Immature natural killer cell (primary cell): ENCODE results near the gene FAT4. TPM values are rescaled to one million over a fixed set of nuclear protein-coding genes. Genes with fewer than 3 reads are reported as not detected.

Source experiments
- DNase-seq, 3 donors: peaks; one replicate each; pipeline ENCODE4 v3.0.0; 2022; ENCODE audit warnings: mixed read lengths in 1 of 3
- H3K27ac Mint-ChIP-seq, 6 donors: one replicate each; pipeline ENCODE4 v1.8.0; 2020; ENCODE audit warnings: mixed read lengths in 6 of 6, mild to moderate bottlenecking in 5 of 6, inconsistent platforms in 4 of 6, moderate library complexity in 3 of 6
- H3K27me3 Mint-ChIP-seq, 3 donors: one replicate each; pipeline ENCODE4 v1.8.0; 2020 to 2021; ENCODE audit warnings: low read depth in 3 of 3, mild to moderate bottlenecking in 3 of 3, mixed read lengths in 3 of 3, moderate library complexity in 3 of 3, inconsistent platforms in 1 of 3
- H3K36me3 Mint-ChIP-seq, 3 donors: one replicate each; pipeline ENCODE4 v1.8.0; 2020; ENCODE audit warnings: mixed read lengths in 3 of 3, inconsistent platforms in 2 of 3, mild to moderate bottlenecking in 2 of 3
- H3K4me1 Mint-ChIP-seq, 2 donors: one replicate each; pipeline ENCODE4 v1.8.0; 2020; ENCODE audit warnings: inconsistent platforms in 2 of 2, mild to moderate bottlenecking in 2 of 2, mixed read lengths in 2 of 2, moderate library complexity in 1 of 2
- H3K4me3 Mint-ChIP-seq, 5 donors: one replicate each; pipeline ENCODE4 v1.8.0; 2020; ENCODE audit warnings: mild to moderate bottlenecking in 5 of 5, mixed read lengths in 5 of 5, inconsistent platforms in 3 of 5, moderate library complexity in 3 of 5
- H3K9me3 Mint-ChIP-seq, 6 donors: one replicate each; pipeline ENCODE4 v1.8.0; 2020; ENCODE audit warnings: mild to moderate bottlenecking in 6 of 6, mixed read lengths in 6 of 6, inconsistent platforms in 4 of 6, moderate library complexity in 3 of 6
- polyA plus RNA-seq, 3 donors: library from polyadenylated mRNA; unstranded; fragments of 300-500 nt; fragmentation: Illumina TruSeq; gene quantifications; one replicate each; pipeline ENCODE4 v1.2.3, GENCODE V29; 2021

FAT4 gene
- polyA plus RNA-seq, 3 donors from 2014 or later = 0.32 to 1.4 (median 0.47) TPM

GRCh38 chr4:125360727-125361126 lies 46.0 kb downstream of the FAT4 start:
- no peak for DNase-seq
- Mint-ChIP-seq H3K27me3 (peaks cover 0 to 3% (median 0%) of the 10 kb centered on the region in 3 donors), H3K4me1 (no peaks in the 10 kb centered on the region), H3K27ac (no peak overlapping the region), H3K4me3 (no peak overlapping the region), H3K36me3 (peaks cover 0 to 4% (median 4%) of the 10 kb centered on the region in 3 donors), H3K9me3 (no peaks in the 10 kb centered on the region)
